ENCODE data around the gene F7. TPM values are rescaled to one million over a fixed set of nuclear protein-coding genes. Genes with fewer than 3 reads are reported as not detected.

F7 gene
- total and polyA plus RNA-seq, 2 donors (not counting 3 experiments of a cell fraction or from before 2014, with no cell fraction given) = not detected

DNA sequence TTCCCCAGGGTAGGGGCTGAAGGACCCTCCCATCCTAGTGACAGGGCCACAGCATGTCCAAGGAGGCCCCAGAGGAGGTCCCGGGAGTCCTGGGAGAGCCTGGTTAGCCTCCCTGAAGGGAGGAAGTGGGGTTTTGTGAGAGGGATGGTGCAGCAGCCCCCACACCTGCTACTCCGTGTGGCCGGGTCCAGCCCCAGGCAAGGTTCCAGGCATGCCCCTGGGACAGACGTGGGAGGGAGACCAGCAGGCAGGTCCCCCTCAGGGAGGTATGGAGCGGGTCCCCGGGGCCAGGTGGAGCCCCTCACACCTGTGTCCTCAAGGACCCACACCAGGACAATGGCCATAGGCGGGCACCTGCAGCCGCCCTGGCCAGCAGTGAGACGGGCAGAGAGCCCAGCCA is 1.9 kb upstream of the F7 start:
- H3K4me1 ChIP-seq (ENCODE audit: control insufficient read depth, extremely low read depth, insufficient read depth, low read length) = no peaks in the 10 kb centered on the region
- POLR2A ChIA-PET = no interaction called here

More for the DNA sequence above, 1.9 kb upstream of the F7 start:
- H3K79me2 ChIP-seq (ENCODE audit: control insufficient read depth, insufficient read depth, low read length) = no peaks in the 10 kb centered on the region
- FAIRE-seq (no peak), DNase-seq (ENCODE audit: low read depth, low spot score) (no peak)
- H3K4me3 ChIP-seq (replicated peaks in 1 of 3; ENCODE audit: insufficient read depth in 1 of 3, low read depth in 1 of 3, low read length in 3 of 3) = no peak overlapping the region
- no peaks in the 10 kb centered on the region for H3K9me3 ChIP-seq (replicated peaks; ENCODE audit: control insufficient read depth, insufficient read depth, low read length)
- TF ChIP-seq MYC (IDR thresholded peaks at IDR 0.05; ENCODE audit: low read depth, low read length) (no peak), GATA2 (IDR thresholded peaks at IDR 0.05; ENCODE audit: insufficient read depth, insufficient read length, low read depth, low read length) (no peak), EZH2 (IDR thresholded peaks at IDR 0.05; ENCODE audit: borderline replicate concordance, low read depth, low read length, severe bottlenecking) (no peak), JUN (IDR thresholded peaks at IDR 0.05; ENCODE audit: borderline replicate concordance, insufficient read depth, insufficient read length, low read depth) (no peak), POLR2AphosphoS5 (IDR thresholded peaks at IDR 0.05; ENCODE audit: insufficient read depth, low read depth, low read length) (no peak), CTCF (IDR thresholded peaks at IDR 0.05; ENCODE audit: extremely low read depth in 1 of 2, insufficient read depth in 1 of 2, low read depth in 1 of 2, low read length in 2 of 2) (no peak), POLR2A (IDR thresholded peaks at IDR 0.05; ENCODE audit: low read depth, low read length) (no peak)
- no peaks in the 10 kb centered on the region for H4K20me1 ChIP-seq (replicated peaks; ENCODE audit: control insufficient read depth, extremely low read depth, insufficient read depth, low read length)
- no peak overlapping the region for H3K4me2 ChIP-seq (ENCODE audit: insufficient read depth, low read length)
- BruUV-seq (replicated peaks) = no TSS peak
- no peak overlapping the region for H2AFZ ChIP-seq (ENCODE audit: low read depth, low read length)
- H3K9me1 ChIP-seq (replicated peaks; ENCODE audit: control insufficient read depth, extremely low read depth, insufficient read depth, low read length) = no peaks in the 10 kb centered on the region
- H3K27me3 ChIP-seq (ENCODE audit: control insufficient read depth in 2 of 2, insufficient read depth in 2 of 2, low read length in 2 of 2) = no peaks in the 10 kb centered on the region
- no peak overlapping the region for H3K9ac ChIP-seq (replicated peaks; ENCODE audit: extremely low read depth, insufficient read depth, low read length)
- no peak overlapping the region for H3K27ac ChIP-seq (ENCODE audit: insufficient read depth, low read depth, low read length)
- CTCF ChIA-PET = no interaction called here
- intact Hi-C loops (cut with micrococcal nuclease) = no loop called here
- no peaks in the 10 kb centered on the region for H3K36me3 ChIP-seq (ENCODE audit: control insufficient read depth in 2 of 2, extremely low read depth in 1 of 2, insufficient read depth in 2 of 2, low read length in 2 of 2)
- dilution Hi-C loops (cut with MboI; ENCODE audit: extremely low pct_ligation_motif_present, low sequenced_read_pairs) = no loop called here
